GM23338 (cell line): Measurements from ENCODE around the gene GRIPAP1.

Source experiments
- CREB1 ChIP-seq: fragments of 250-450 bp; sonication (Bioruptor Pico); IDR thresholded peaks from 2 replicates; pipeline ENCODE4 v1.5.0; 2020; ENCODE audit warnings: low read depth, mild to moderate bottlenecking, moderate library complexity
- CTCF ChIP-seq, 2 experiments: fragments of 200-600 bp in 1 of 2; sonication (generic) in 1 of 2; conservative IDR thresholded peaks; 2 replicates each; pipeline versions ENCODE4 v1.5.1 to v1.6.1; 2016 to 2017; ENCODE audit warnings: antibody characterized with exemption in 2 of 2, low read depth in 2 of 2, mild to moderate bottlenecking in 2 of 2, moderate library complexity in 1 of 2
- EZH2 ChIP-seq: fragments of 200-600 bp; sonication (generic); IDR thresholded peaks from one replicate; pipeline ENCODE4 v1.8.0; 2017; ENCODE audit warnings: antibody characterized with exemption, mild to moderate bottlenecking, low read depth; ENCODE audit not compliant: unreplicated experiment
- EZH2phosphoT487 ChIP-seq: fragments of 200-600 bp; sonication (generic); IDR thresholded peaks from one replicate; pipeline ENCODE4 v1.8.1; 2018; ENCODE audit warnings: antibody characterized with exemption; ENCODE audit not compliant: unreplicated experiment
- POLR2AphosphoS5 ChIP-seq: IDR thresholded peaks from 2 replicates; pipeline ENCODE4 v1.6.1; 2016; ENCODE audit warnings: antibody characterized with exemption, low read depth
- STAT1 ChIP-seq: IDR thresholded peaks from one replicate; pipeline ENCODE4 v1.6.1; 2016; ENCODE audit warnings: antibody characterized with exemption; ENCODE audit not compliant: unreplicated experiment
- TF ChIP-seq, protein P1 (sequence below): IDR thresholded peaks from one replicate; pipeline ENCODE4 v1.6.1; 2018; ENCODE audit warnings: antibody characterized with exemption; ENCODE audit not compliant: unreplicated experiment

DNA sequence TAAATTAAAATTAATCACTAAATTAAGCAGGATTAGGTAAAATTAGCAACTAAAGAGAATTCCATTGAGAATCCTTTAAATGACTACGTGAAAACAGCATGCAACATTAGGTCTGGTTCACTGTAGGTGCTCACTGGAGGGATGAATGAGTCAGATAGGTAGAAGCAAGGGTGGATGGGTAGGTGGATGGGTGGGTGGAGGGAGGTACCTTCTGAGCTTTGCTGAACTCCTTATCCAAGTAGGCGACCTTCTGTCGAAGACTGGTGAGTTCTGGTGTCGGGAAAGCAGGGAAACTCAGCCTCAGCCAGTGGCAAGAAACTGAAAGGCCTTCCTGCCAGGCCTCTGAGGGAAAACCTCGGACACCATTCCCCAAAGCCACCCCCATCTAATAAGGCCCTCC, 3.0 kb downstream of the GRIPAP1 start:
- TF ChIP-seq CTCF (conservative IDR thresholded peaks at IDR 0.05; ENCODE audit: low read depth in 2 of 2) (no peak), POLR2AphosphoS5 (no peak), CREB1 (no peak), EZH2phosphoT487 (no peak), EZH2 (no peak), STAT1 (no peak)
- TF ChIP-seq, protein P1, sequence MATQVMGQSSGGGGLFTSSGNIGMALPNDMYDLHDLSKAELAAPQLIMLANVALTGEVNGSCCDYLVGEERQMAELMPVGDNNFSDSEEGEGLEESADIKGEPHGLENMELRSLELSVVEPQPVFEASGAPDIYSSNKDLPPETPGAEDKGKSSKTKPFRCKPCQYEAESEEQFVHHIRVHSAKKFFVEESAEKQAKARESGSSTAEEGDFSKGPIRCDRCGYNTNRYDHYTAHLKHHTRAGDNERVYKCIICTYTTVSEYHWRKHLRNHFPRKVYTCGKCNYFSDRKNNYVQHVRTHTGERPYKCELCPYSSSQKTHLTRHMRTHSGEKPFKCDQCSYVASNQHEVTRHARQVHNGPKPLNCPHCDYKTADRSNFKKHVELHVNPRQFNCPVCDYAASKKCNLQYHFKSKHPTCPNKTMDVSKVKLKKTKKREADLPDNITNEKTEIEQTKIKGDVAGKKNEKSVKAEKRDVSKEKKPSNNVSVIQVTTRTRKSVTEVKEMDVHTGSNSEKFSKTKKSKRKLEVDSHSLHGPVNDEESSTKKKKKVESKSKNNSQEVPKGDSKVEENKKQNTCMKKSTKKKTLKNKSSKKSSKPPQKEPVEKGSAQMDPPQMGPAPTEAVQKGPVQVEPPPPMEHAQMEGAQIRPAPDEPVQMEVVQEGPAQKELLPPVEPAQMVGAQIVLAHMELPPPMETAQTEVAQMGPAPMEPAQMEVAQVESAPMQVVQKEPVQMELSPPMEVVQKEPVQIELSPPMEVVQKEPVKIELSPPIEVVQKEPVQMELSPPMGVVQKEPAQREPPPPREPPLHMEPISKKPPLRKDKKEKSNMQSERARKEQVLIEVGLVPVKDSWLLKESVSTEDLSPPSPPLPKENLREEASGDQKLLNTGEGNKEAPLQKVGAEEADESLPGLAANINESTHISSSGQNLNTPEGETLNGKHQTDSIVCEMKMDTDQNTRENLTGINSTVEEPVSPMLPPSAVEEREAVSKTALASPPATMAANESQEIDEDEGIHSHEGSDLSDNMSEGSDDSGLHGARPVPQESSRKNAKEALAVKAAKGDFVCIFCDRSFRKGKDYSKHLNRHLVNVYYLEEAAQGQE = no peak
